ENCODE results near the gene LIMCH1. TPM values are rescaled to one million over a fixed set of nuclear protein-coding genes. Genes with fewer than 3 reads are reported as not detected.

LIMCH1 gene
- total RNA-seq, 1 experiment from 2014 or later, result 19.7 TPM

GRCh38 chr4:41548305-41548880, 10.4 kb downstream of the LIMCH1 start:
- H3K27ac ChIP-seq (ENCODE audit: low read length), result no peak overlapping the region
- H3K9me3 ChIP-seq (ENCODE audit: low read length), result no peaks in the 10 kb centered on the region
- H3K4me2 ChIP-seq (ENCODE audit: low read length), result no peak overlapping the region
- ChIA-PET POLR2A (ENCODE audit: unreplicated experiment) (no interaction called here), CTCF (no interaction called here)
- H2AFZ ChIP-seq (ENCODE audit: low read length), result no peak overlapping the region
- no peak for DNase-seq
- H3K9me2 ChIP-seq (replicated peaks; ENCODE audit: low read length), result no peaks in the 10 kb centered on the region
- H4K20me1 ChIP-seq (ENCODE audit: low read length), result no peaks in the 10 kb centered on the region
- no peaks in the 10 kb centered on the region for H3K27me3 ChIP-seq (ENCODE audit: low read length)
- no peak overlapping the region for H3K4me3 ChIP-seq (ENCODE audit: low read length)
- ATAC-seq, result no peak
- no peak overlapping the region for H3K9ac ChIP-seq (ENCODE audit: low read length)
- H3K36me3 ChIP-seq (ENCODE audit: low read depth, low read length), result no peaks in the 10 kb centered on the region
- no peak for TF ChIP-seq CTCF (conservative IDR thresholded peaks at IDR 0.05; ENCODE audit: low read depth, low read length)
- TF ChIP-seq EZH2 (IDR thresholded peaks at IDR 0.05; ENCODE audit: low read length, unreplicated experiment), result no peak
- no peak for TF ChIP-seq EZH2phosphoT487 (IDR thresholded peaks at IDR 0.05; ENCODE audit: borderline replicate concordance, low read length)
- H3K79me2 ChIP-seq (ENCODE audit: low read length), result no peaks in the 10 kb centered on the region
- H3K4me1 ChIP-seq (ENCODE audit: insufficient read depth, low read length), result no peaks in the 10 kb centered on the region
- no peaks in the 10 kb centered on the region for H3F3A ChIP-seq (ENCODE audit: low read length, unreplicated experiment)
- intact Hi-C loops (cut with micrococcal nuclease), result no loop called here
- BruUV-seq (replicated peaks), result no TSS peak

GRCh38 chr4:41549478-41549877, 11.5 kb downstream of the LIMCH1 start:
- DNase-seq (no peak), ATAC-seq (no peak)
- CTCF ChIA-PET, result no interaction called here
- intact Hi-C loops (cut with micrococcal nuclease), result no loop called here
- H3K4me2 ChIP-seq (ENCODE audit: low read length), result no peak overlapping the region
- no peaks in the 10 kb centered on the region for H3K9me3 ChIP-seq (ENCODE audit: low read length)
- H3K4me3 ChIP-seq (ENCODE audit: low read length), result no peak overlapping the region
- H3K9me2 ChIP-seq (replicated peaks; ENCODE audit: low read length), result no peaks in the 10 kb centered on the region
- BruUV-seq (replicated peaks), result no TSS peak
- no peak for TF ChIP-seq EZH2 (IDR thresholded peaks at IDR 0.05; ENCODE audit: low read length, unreplicated experiment)
- TF ChIP-seq CTCF (conservative IDR thresholded peaks at IDR 0.05; ENCODE audit: low read depth, low read length), result no peak
- TF ChIP-seq EZH2phosphoT487 (IDR thresholded peaks at IDR 0.05; ENCODE audit: borderline replicate concordance, low read length), result no peak
- no peaks in the 10 kb centered on the region for H3K4me1 ChIP-seq (ENCODE audit: insufficient read depth, low read length)
- H2AFZ ChIP-seq (ENCODE audit: low read length), result no peak overlapping the region
- H4K20me1 ChIP-seq (ENCODE audit: low read length), result no peaks in the 10 kb centered on the region
- POLR2A ChIA-PET (ENCODE audit: unreplicated experiment), result no interaction called here
- no peaks in the 10 kb centered on the region for H3K36me3 ChIP-seq (ENCODE audit: low read depth, low read length)
- H3K27ac ChIP-seq (ENCODE audit: low read length), result no peak overlapping the region
- H3F3A ChIP-seq (ENCODE audit: low read length, unreplicated experiment), result no peaks in the 10 kb centered on the region
- H3K79me2 ChIP-seq (ENCODE audit: low read length), result no peaks in the 10 kb centered on the region
- H3K9ac ChIP-seq (ENCODE audit: low read length), result no peak overlapping the region
- no peaks in the 10 kb centered on the region for H3K27me3 ChIP-seq (ENCODE audit: low read length)

GRCh38 chr4:41550308-41550707, 12.4 kb downstream of the LIMCH1 start:
- no peaks in the 10 kb centered on the region for H3K36me3 ChIP-seq (ENCODE audit: low read depth, low read length)
- H3K9me2 ChIP-seq (replicated peaks; ENCODE audit: low read length), result no peaks in the 10 kb centered on the region
- no peaks in the 10 kb centered on the region for H4K20me1 ChIP-seq (ENCODE audit: low read length)
- no peak overlapping the region for H3K4me3 ChIP-seq (ENCODE audit: low read length)
- DNase-seq (peak; percentile 11), ATAC-seq (no peak)
- H3K79me2 ChIP-seq (ENCODE audit: low read length), result no peaks in the 10 kb centered on the region
- H3K4me2 ChIP-seq (ENCODE audit: low read length), result no peak overlapping the region
- TF ChIP-seq EZH2phosphoT487 (IDR thresholded peaks at IDR 0.05; ENCODE audit: borderline replicate concordance, low read length), result no peak
- TF ChIP-seq CTCF (conservative IDR thresholded peaks at IDR 0.05; ENCODE audit: low read depth, low read length), result no peak
- TF ChIP-seq EZH2 (IDR thresholded peaks at IDR 0.05; ENCODE audit: low read length, unreplicated experiment), result no peak
- no peaks in the 10 kb centered on the region for H3F3A ChIP-seq (ENCODE audit: low read length, unreplicated experiment)
- intact Hi-C loops (cut with micrococcal nuclease), result no loop called here
- H3K9me3 ChIP-seq (ENCODE audit: low read length), result no peaks in the 10 kb centered on the region
- no peaks in the 10 kb centered on the region for H3K27me3 ChIP-seq (ENCODE audit: low read length)
- ChIA-PET CTCF (no interaction called here), POLR2A (ENCODE audit: unreplicated experiment) (no interaction called here)
- no TSS peak for BruUV-seq (replicated peaks)
- H3K4me1 ChIP-seq (ENCODE audit: insufficient read depth, low read length), result no peaks in the 10 kb centered on the region
- no peak overlapping the region for H2AFZ ChIP-seq (ENCODE audit: low read length)
- H3K9ac ChIP-seq (ENCODE audit: low read length), result no peak overlapping the region
- no peak overlapping the region for H3K27ac ChIP-seq (ENCODE audit: low read length)

Measured in PC-3 (cell line).